ENCODE data around the gene GMPPB. TPM values are rescaled to one million over a fixed set of nuclear protein-coding genes. Genes with fewer than 3 reads are reported as not detected.

GMPPB gene
- 22.0 and 30.5 TPM in 2 replicates for total RNA-seq

GRCh38 chr3:49723628-49724551 is at the start of gene GMPPB:
Gene GMPPB (minus strand): TSS chr3:49723951. CDS start chr3:49723726, 225 bp downstream.

GRCh38 chr3:49719214-49719884 is 4.4 kb downstream of the GMPPB start, which contains the start of gene AMIGO3:
Gene AMIGO3 (minus strand): TSS chr3:49719684. CDS start chr3:49719465, 219 bp downstream.

GRCh38 chr3:49689046-49689907 is 34.5 kb downstream of the GMPPB start, which contains the start of the genes MST1 and RNF123:
Gene MST1 (minus strand): TSS chr3:49689474. CDS start chr3:49688691, 783 bp downstream.
Gene RNF123 (plus strand): TSS chr3:49689557. CDS start chr3:49691166, 1,609 bp downstream.

GRCh38 chr3:49673715-49674496 is 49.8 kb downstream of the GMPPB start, which contains the start of gene APEH:
Gene APEH (plus strand): TSS chr3:49674351. CDS start chr3:49674402, 51 bp downstream.

Other genes with a start within 250 kb of the GMPPB start
- under 0.01 and 0.17 TPM in 2 replicates for gene BSN, start 169.5 kb downstream of the GMPPB start, total RNA-seq
- 134 and 165 TPM in 2 replicates for gene APEH, start 49.6 kb downstream of the GMPPB start, total RNA-seq
- gene MST1, start 34.5 kb downstream of the GMPPB start, total RNA-seq: 6.5 and 10.4 TPM in 2 replicates
- 26.2 and 35.1 TPM in 2 replicates for gene RNF123, start 34.4 kb downstream of the GMPPB start, total RNA-seq
- gene AMIGO3, start 4.3 kb downstream of the GMPPB start, total RNA-seq: 0.29 and 1.8 TPM in 2 replicates
- gene IP6K1, start 62.6 kb upstream of the GMPPB start, total RNA-seq: 31.4 and 46.3 TPM in 2 replicates
- gene CDHR4, start 75.9 kb upstream of the GMPPB start, total RNA-seq: 0.33 TPM in 1 of 2 replicates, not detected in the other
- gene INKA1, start 79.3 kb upstream of the GMPPB start, total RNA-seq: 9.3 and 10.5 TPM in 2 replicates
- 46.7 and 92.1 TPM in 2 replicates for gene UBA7, start 90.0 kb upstream of the GMPPB start, total RNA-seq
- gene TRAIP, start 132.6 kb upstream of the GMPPB start, total RNA-seq: 1.2 and 4.4 TPM in 2 replicates
- gene CAMKV, start 146.0 kb upstream of the GMPPB start, total RNA-seq: not detected in 2 replicates
- gene MST1R, start 179.9 kb upstream of the GMPPB start, total RNA-seq: 1.7 and 1.9 TPM in 2 replicates
- 14.1 and 19.2 TPM in 2 replicates for gene MON1A, start 205.9 kb upstream of the GMPPB start, total RNA-seq
- 38.2 and 64.1 TPM in 2 replicates for gene RBM6, start 216.2 kb upstream of the GMPPB start, total RNA-seq

All from smooth muscle cell of trachea (primary cell).